SK-N-SH (cell line): Measurements from ENCODE around the gene TNFAIP2. TPM values are rescaled to one million over a fixed set of nuclear protein-coding genes. Genes with fewer than 3 reads are reported as not detected.

Experiments
- CTCF ChIA-PET: fragments of 300-600, 350-600 bp; formaldehyde crosslinking; extraction: SDS; loops from one replicate; lab custom pipeline; 2021; lab: Yijun Ruan, JAX
- POLR2A ChIA-PET: fragments of 350-600 bp; sonication (Branson Sonifier 250); formaldehyde crosslinking; extraction: SDS; loops from one replicate; lab custom pipeline; 2020; ENCODE audit warnings: antibody characterized with exemption, inconsistent platforms; lab: Yijun Ruan, JAX
- DNase-seq: peaks from one replicate; pipeline ENCODE4 v3.0.0; 2012
- H2AFZ ChIP-seq: fragments of 200-600 bp; sonication (generic); 2 replicates; pipeline ENCODE4 v1.8.1; 2016; ENCODE audit warnings: antibody characterized with exemption, mild to moderate bottlenecking, low read depth
- H3F3A ChIP-seq: fragments of 200-600 bp; sonication (generic); replicated peaks from 2 replicates; pipeline ENCODE3; 2016; ENCODE audit warnings: antibody characterized with exemption, mild to moderate bottlenecking; ENCODE audit not compliant: insufficient read depth
- H3K27ac ChIP-seq, 2 experiments: fragments of 200-500 bp in 1 of 2; fragments of 200-600 bp in 1 of 2; sonication (Bioruptor generic) in 1 of 2; sonication (generic), shearing (Covaris generic) in 1 of 2; 2 replicates each; pipeline versions ENCODE4 v1.5.1 to v1.6.1; 2014 to 2016; ENCODE audit warnings: low read depth in 2 of 2, inconsistent platforms in 1 of 2, low read length in 1 of 2, mild to moderate bottlenecking in 1 of 2, mixed read lengths in 1 of 2
- H3K27me3 ChIP-seq: fragments of 200-600 bp; sonication (generic), shearing (Covaris generic); 2 replicates; pipeline ENCODE4 v1.6.1; 2016; ENCODE audit warnings: mixed run types; ENCODE audit not compliant: insufficient read depth
- H3K36me3 ChIP-seq, 2 experiments: fragments of 200-500 bp in 1 of 2; fragments of 200-600 bp in 1 of 2; sonication (Bioruptor generic) in 1 of 2; sonication (generic) in 1 of 2; replicated peaks in 1 of 2; 2 replicates each; pipeline versions ENCODE3 to v1.5.1; 2014 to 2016; ENCODE audit warnings: low read length in 1 of 2, mild to moderate bottlenecking in 1 of 2; ENCODE audit not compliant: insufficient read depth in 2 of 2, control insufficient read depth in 1 of 2
- H3K4me1 ChIP-seq, 2 experiments: fragments of 200-500 bp in 1 of 2; fragments of 200-600 bp in 1 of 2; sonication (Bioruptor generic) in 1 of 2; sonication (generic), shearing (Covaris generic) in 1 of 2; 2 replicates each; pipeline versions ENCODE4 v1.5.1 to v1.6.1; 2014 to 2016; ENCODE audit warnings: low read depth in 1 of 2, low read length in 1 of 2, mixed run types in 1 of 2; ENCODE audit not compliant: insufficient read depth in 2 of 2, control insufficient read depth in 1 of 2
- H3K4me2 ChIP-seq: fragments of 200-600 bp; sonication (generic), shearing (Covaris generic); 2 replicates; pipeline ENCODE4 v1.6.1; 2017; ENCODE audit warnings: mixed run types
- H3K4me3 ChIP-seq, 2 experiments: fragments of 200-500 bp in 1 of 2; fragments of 200-600 bp in 1 of 2; sonication (Bioruptor generic) in 1 of 2; sonication (generic), shearing (Covaris generic) in 1 of 2; 2 replicates each; pipeline versions ENCODE4 v1.5.1 to v1.8.1; 2014 to 2016; ENCODE audit warnings: low read depth in 2 of 2, inconsistent platforms in 1 of 2, low read length in 1 of 2, mild to moderate bottlenecking in 1 of 2, mixed read lengths in 1 of 2, moderate library complexity in 1 of 2
- H3K79me2 ChIP-seq: fragments of 200-600 bp; sonication (generic); 2 replicates; pipeline ENCODE4 v1.8.1; 2017; ENCODE audit warnings: mild to moderate bottlenecking; ENCODE audit not compliant: insufficient read depth
- H3K9ac ChIP-seq: fragments of 200-600 bp; sonication (generic); 2 replicates; pipeline ENCODE4 v1.6.1; 2017; ENCODE audit warnings: mixed run types
- H3K9me2 ChIP-seq: fragments of 200-600 bp; sonication (generic); 2 replicates; pipeline ENCODE4 v1.6.1; 2017; ENCODE audit warnings: mixed run types
- H3K9me3 ChIP-seq: fragments of 200-600 bp; sonication (generic); 2 replicates; pipeline ENCODE4 v1.6.1; 2017; ENCODE audit warnings: mixed run types, mild to moderate bottlenecking, moderate library complexity
- H4K20me1 ChIP-seq: fragments of 200-600 bp; sonication (generic); 2 replicates; pipeline ENCODE4 v1.6.1; 2017; ENCODE audit warnings: mild to moderate bottlenecking, mixed run types; ENCODE audit not compliant: insufficient read depth
- CTCF ChIP-seq: fragments of 200-600 bp; sonication (generic); IDR thresholded peaks from 2 replicates; pipeline ENCODE4 v1.6.1; 2017; ENCODE audit warnings: antibody characterized with exemption, mild to moderate bottlenecking, moderate library complexity
- EZH2phosphoT487 ChIP-seq: fragments of 200-600 bp; sonication (generic); IDR thresholded peaks from 2 replicates; pipeline ENCODE4 v1.6.1; 2017; ENCODE audit warnings: low read depth, mixed run types, mild to moderate bottlenecking, antibody characterized with exemption, moderate library complexity, borderline replicate concordance
- FOXM1 ChIP-seq: IDR thresholded peaks from 2 replicates; pipeline ENCODE4 v1.4.0; 2012; ENCODE audit warnings: low read depth, mild to moderate bottlenecking
- GATA2 ChIP-seq: sonication (generic); formaldehyde crosslinking; IDR thresholded peaks from 2 replicates; pipeline ENCODE4 v1.5.0; 2020; ENCODE audit warnings: mild to moderate bottlenecking, missing genetic modification reagents
- IRF3 ChIP-seq: fragments of 150-350 bp; IDR thresholded peaks from 2 replicates; pipeline ENCODE4 v1.6.1; 2016; ENCODE audit warnings: mild to moderate bottlenecking, low read depth, low read length
- MAX ChIP-seq: IDR thresholded peaks from 2 replicates; pipeline ENCODE4 v1.4.0; 2012; ENCODE audit warnings: low read depth
- MEF2A ChIP-seq: IDR thresholded peaks from 2 replicates; pipeline ENCODE4 v1.4.0; 2012; ENCODE audit warnings: low read depth, borderline replicate concordance
- NFIC ChIP-seq: IDR thresholded peaks from 2 replicates; pipeline ENCODE4 v1.4.0; 2012; ENCODE audit warnings: borderline replicate concordance
- PBX3 ChIP-seq: IDR thresholded peaks from 2 replicates; pipeline ENCODE4; 2012
- POLR2AphosphoS5 ChIP-seq: IDR thresholded peaks from 2 replicates; pipeline ENCODE4 v1.6.1; 2012; ENCODE audit warnings: low read depth, low read length
- RFX5 ChIP-seq: IDR thresholded peaks from 2 replicates; pipeline ENCODE4 v1.6.1; 2012; ENCODE audit warnings: mild to moderate bottlenecking, improper control_type of control experiment, low read length
- RXRA ChIP-seq: IDR thresholded peaks from 2 replicates; pipeline ENCODE4 v1.4.0; 2012; ENCODE audit warnings: low read depth, mild to moderate bottlenecking, borderline replicate concordance
- SIN3A ChIP-seq: IDR thresholded peaks from 2 replicates; pipeline ENCODE4 v1.6.1; 2012; ENCODE audit warnings: low read depth, mild to moderate bottlenecking, low read length, moderate library complexity, borderline replicate concordance
- TAF1 ChIP-seq: IDR thresholded peaks from 2 replicates; pipeline ENCODE4 v1.6.1; 2012; ENCODE audit warnings: low read depth, mild to moderate bottlenecking, low read length, moderate library complexity, borderline replicate concordance
- TCF12 ChIP-seq: IDR thresholded peaks from 2 replicates; pipeline ENCODE4 v1.4.0; 2012
- USF1 ChIP-seq: IDR thresholded peaks from 2 replicates; pipeline ENCODE4 v1.4.0; 2012; ENCODE audit warnings: low read depth, borderline replicate concordance
- USF2 ChIP-seq: fragments of 150-350 bp; IDR thresholded peaks from 2 replicates; pipeline ENCODE4 v1.6.1; 2017; ENCODE audit warnings: antibody characterized with exemption, low read length, low read depth, borderline replicate concordance
- YY1 ChIP-seq: IDR thresholded peaks from 2 replicates; pipeline ENCODE4 v1.4.0; 2012; ENCODE audit warnings: low read depth, mild to moderate bottlenecking
- ZBTB33 ChIP-seq: IDR thresholded peaks from 2 replicates; pipeline ENCODE4 v1.4.0; 2012; ENCODE audit warnings: low read depth, borderline replicate concordance
- WGBS: methylation state at CpG from one replicate; pipeline ENCODE4 v1.1.6; 2017; ENCODE audit warnings: low lambda C conversion rate; 5-methylcytosine and 5-hydroxymethylcytosine counted together
- polyA plus RNA-seq, 3 experiments: library from polyadenylated mRNA; depleted of rRNA; stranded (reverse); fragments of >200 nt; gene quantifications; 2 replicates each; pipeline ENCODE4 v1.2.3, GENCODE V29; 2012

Gene TNFAIP2
- polyA plus RNA-seq, 1 of the 3 experiments (the other 2 are of a cell fraction) = 16.0 TPM

GRCh38 chr14:103131580-103131979 is 8.3 kb downstream of the TNFAIP2 start:
- no peaks in the 10 kb centered on the region for H4K20me1 ChIP-seq
- H3K4me1 ChIP-seq = peaks cover 34 to 49% of the 10 kb centered on the region in 2 experiments; a peak in 3 of 4 replicates
- peaks cover 3% of the 10 kb centered on the region for H3F3A ChIP-seq
- ChIA-PET CTCF (interaction anchor here (1.4 to 8.9 kb wide), 3 partner anchors 10 to 259 kb away, joined by 3 to 132 read pairs (median 22); no protein-coding TSS in a partner anchor), POLR2A (no interaction called here)
- WGBS = 100% methylated on average over 1 of the region's 9 CpGs
- no peak overlapping the region for H3K4me3 ChIP-seq
- H2AFZ ChIP-seq = no peak overlapping the region
- DNase-seq = no peak
- H3K36me3 ChIP-seq = no peaks in the 10 kb centered on the region
- peak overlapping the region; percentile 69 to 72; a peak in 3 of 4 replicates for H3K27ac ChIP-seq
- no peaks in the 10 kb centered on the region for H3K27me3 ChIP-seq
- H3K9me2 ChIP-seq = no peaks in the 10 kb centered on the region
- no peaks in the 10 kb centered on the region for H3K79me2 ChIP-seq
- no peaks in the 10 kb centered on the region for H3K9me3 ChIP-seq
- TF ChIP-seq USF1 = no peak
- no peak for TF ChIP-seq TAF1
- no peak for TF ChIP-seq RXRA
- TF ChIP-seq YY1 = no peak
- no peak for TF ChIP-seq EZH2phosphoT487
- no peak for TF ChIP-seq ZBTB33
- TF ChIP-seq USF2 = no peak
- no peak for TF ChIP-seq SIN3A
- TF ChIP-seq IRF3 = no peak
- TF ChIP-seq MEF2A = no peak
- TF ChIP-seq POLR2AphosphoS5 = no peak
- TF ChIP-seq GATA2 (CRISPR knock-in tag) = no peak
- no peak for TF ChIP-seq CTCF
- no peak for TF ChIP-seq RFX5
- TF ChIP-seq TCF12 = no peak
- no peak for TF ChIP-seq MAX
- TF ChIP-seq NFIC = no peak
- TF ChIP-seq FOXM1 = no peak
- TF ChIP-seq PBX3 = no peak
- TF ChIP-seq, all 33 proteins: peak for 0
- no peak overlapping the region for H3K9ac ChIP-seq
- peak overlapping the region; percentile 78; the same call in 1 of the 2 replicates for H3K4me2 ChIP-seq
